Muscle layer of duodenum (tissue), 2 donors: ENCODE measurements around the gene TMEM130.
"Not testable (repeated sequence)": the region's sequence is repeated elsewhere in the genome, so short reads cannot be mapped to it uniquely, and the experiment has no call there.

Experiments used
- H3K27ac ChIP-seq: one replicate; pipeline ENCODE4 v1.7.0; 2013; ENCODE audit warnings: mild to moderate bottlenecking, low read length
- H3K27me3 ChIP-seq: one replicate; pipeline ENCODE4 v1.7.0; 2013; ENCODE audit warnings: low read depth, mild to moderate bottlenecking, control low read depth, low read length
- H3K36me3 ChIP-seq, 2 donors: one replicate each; pipeline ENCODE4 v1.7.0; 2013; ENCODE audit warnings: low read length in 2 of 2, control low read depth in 1 of 2, mild to moderate bottlenecking in 1 of 2; ENCODE audit not compliant: insufficient read depth in 2 of 2, control insufficient read depth in 1 of 2
- H3K4me1 ChIP-seq, 2 donors: one replicate each; pipeline ENCODE4 v1.7.0; 2013; ENCODE audit warnings: low read length in 2 of 2, mild to moderate bottlenecking in 2 of 2, control low read depth in 1 of 2, moderate library complexity in 1 of 2; ENCODE audit not compliant: insufficient read depth in 2 of 2, control insufficient read depth in 1 of 2
- H3K4me3 ChIP-seq, 2 donors: one replicate each; pipeline ENCODE4 v1.7.0; 2013; ENCODE audit warnings: low read length in 2 of 2, low read depth in 1 of 2, mild to moderate bottlenecking in 1 of 2
- H3K9me3 ChIP-seq, 2 donors: one replicate each; pipeline ENCODE4 v1.7.0; 2013; ENCODE audit warnings: low read length in 2 of 2, control low read depth in 1 of 2, mild to moderate bottlenecking in 1 of 2; ENCODE audit not compliant: control insufficient read depth in 1 of 2
- donor health status: healthy.

Gene TMEM130

DNA sequence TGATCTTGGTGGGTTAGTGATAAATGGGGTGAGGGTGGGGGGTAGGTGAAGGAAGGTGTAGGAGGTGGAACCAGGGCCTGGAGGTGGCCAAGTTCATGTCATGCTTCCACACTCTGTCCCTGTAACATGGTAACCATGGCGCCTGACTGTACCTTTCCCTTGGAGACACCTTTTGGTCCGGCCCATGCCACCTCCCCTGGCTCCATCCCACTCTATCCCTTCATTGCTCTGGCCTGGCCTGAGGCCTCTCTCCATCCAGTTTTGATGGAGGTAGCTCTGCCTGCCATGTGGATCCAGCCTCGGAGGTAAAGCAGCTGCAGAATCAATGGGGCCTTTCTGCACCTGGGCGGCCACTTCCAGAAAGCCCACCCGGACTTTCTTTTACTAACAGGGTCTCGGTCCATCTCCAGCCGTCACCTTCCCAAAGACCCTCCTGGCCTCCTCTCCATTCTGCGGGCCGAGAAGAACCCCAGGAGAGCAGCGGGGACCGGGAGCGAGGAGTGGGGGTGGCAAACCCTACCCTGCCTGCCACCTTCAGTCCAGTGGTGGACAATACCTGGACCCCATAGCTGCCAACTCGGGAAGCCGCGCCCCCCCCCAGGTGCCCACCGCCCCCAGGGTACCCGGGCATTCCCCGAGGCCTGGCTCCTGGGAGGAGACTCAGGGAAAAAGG is 8.0 kb upstream of the TMEM130 start:
- Histone ChIP-seq H3K36me3 (peaks cover 8 to 19% of the 10 kb centered on the region in 2 donors), H3K9me3 (no peaks in the 10 kb centered on the region), H3K27me3 (no peaks in the 10 kb centered on the region), H3K4me1 (peaks cover 5 to 17% of the 10 kb centered on the region in 2 donors), H3K4me3 (peak overlapping the region; percentile 42 to 96), H3K27ac (no peak overlapping the region)

DNA sequence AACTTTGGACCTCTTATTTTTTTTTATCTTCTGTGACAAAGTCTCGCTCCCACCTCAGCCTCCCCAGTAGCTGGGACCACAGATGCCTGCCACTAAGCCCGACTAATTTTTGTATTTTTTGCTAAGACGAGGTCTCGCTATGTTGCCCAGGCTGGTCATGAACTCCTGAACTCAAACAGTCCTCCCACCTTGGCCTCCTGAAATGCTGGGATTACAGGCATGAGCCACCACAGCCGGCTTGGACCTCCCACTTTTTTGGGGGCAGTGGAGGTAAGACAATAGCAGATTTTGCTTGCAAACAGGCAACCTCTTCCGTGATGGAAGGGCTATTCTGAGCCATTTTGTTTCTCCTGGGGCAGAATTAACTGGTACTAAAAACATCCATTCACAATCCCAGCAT is 7.3 kb upstream of the TMEM130 start:
- no peaks in the 10 kb centered on the region for H3K27me3 ChIP-seq
- no peak overlapping the region for H3K4me3 ChIP-seq
- H3K36me3 ChIP-seq: peaks cover 7 to 12% of the 10 kb centered on the region in 2 donors
- H3K4me1 ChIP-seq: peaks cover 5 to 17% of the 10 kb centered on the region in 2 donors
- H3K9me3 ChIP-seq: no peaks in the 10 kb centered on the region
- H3K27ac ChIP-seq: no peak overlapping the region

DNA sequence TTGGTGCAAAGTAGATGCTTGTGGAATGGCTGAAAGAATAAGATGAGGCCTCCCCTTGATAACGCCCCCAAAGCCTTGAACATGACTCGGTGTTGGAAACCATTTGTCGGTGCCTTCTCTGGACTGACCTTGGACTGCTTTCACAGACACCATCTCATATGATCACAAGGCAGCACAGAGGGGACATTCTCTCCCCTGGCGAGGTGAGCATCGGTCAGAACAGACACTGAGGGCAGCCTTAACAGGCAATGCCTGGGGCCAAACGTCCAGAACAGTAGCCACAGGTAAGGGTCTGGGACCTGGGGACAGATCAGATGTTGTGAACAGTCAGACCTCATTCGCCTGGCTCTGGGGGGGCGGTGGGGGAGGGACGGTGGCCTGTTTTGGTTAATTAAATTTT is 5.7 kb upstream of the TMEM130 start:
- no peak overlapping the region for H3K4me3 ChIP-seq
- no peaks in the 10 kb centered on the region for H3K27me3 ChIP-seq
- H3K36me3 ChIP-seq: no peaks in the 10 kb centered on the region
- no peak overlapping the region for H3K27ac ChIP-seq
- peaks cover 5 to 22% of the 10 kb centered on the region in 2 donors for H3K4me1 ChIP-seq
- no peaks in the 10 kb centered on the region for H3K9me3 ChIP-seq

DNA sequence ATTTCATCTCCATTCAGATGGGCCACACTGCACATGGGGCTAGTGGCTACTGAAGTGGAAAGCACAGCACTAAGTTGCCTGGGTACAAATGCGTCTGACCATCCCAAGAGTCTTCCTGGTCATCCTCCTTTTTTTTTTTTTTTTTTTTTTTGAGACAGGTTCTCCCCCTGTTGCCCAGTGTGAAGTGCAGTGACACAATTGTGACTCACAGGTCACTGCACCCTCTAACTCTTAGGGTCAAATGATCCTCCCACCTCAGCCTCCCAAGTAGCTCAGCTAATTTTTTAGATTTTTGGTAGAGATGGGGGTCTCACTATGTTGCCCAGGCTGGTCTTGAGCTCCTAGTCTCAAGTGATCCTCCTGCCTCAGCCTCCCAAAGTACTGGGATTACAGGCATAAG is 5.1 kb upstream of the TMEM130 start:
- Histone ChIP-seq H3K27me3 (no peaks in the 10 kb centered on the region), H3K4me1 (peaks cover 5 to 21% of the 10 kb centered on the region in 2 donors)

DNA sequence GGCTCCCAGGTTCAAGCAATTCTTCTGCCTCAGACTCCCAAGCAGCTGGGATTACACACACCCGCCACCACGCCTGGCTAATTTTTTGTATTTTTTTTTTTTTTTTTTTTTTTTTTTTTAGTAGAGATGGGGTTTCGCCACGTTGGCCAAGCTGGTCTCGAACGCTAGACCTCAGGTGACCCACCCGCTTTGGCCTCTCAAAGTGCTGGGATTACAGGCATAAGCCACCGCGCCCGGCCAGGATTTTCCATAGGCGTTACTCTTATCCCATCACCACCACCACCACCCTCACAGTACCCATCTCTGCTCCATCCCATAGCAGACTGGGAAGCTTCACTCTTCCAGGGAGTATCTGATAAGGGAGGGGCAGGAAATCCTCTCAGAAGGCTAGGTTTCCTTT is 3.8 kb upstream of the TMEM130 start:
- H3K27me3 ChIP-seq, H3K9me3 ChIP-seq, H3K27ac ChIP-seq, H3K36me3 ChIP-seq, H3K4me3 ChIP-seq: not testable (repeated sequence)
- H3K4me1 ChIP-seq: peaks cover 0 to 22% of the 10 kb centered on the region in 2 donors

More for the DNA sequence above, 5.1 kb upstream of the TMEM130 start:
- Histone ChIP-seq H3K27ac (no peak overlapping the region), H3K4me3 (no peak overlapping the region), H3K36me3 (no peaks in the 10 kb centered on the region), H3K9me3 (no peaks in the 10 kb centered on the region)

DNA sequence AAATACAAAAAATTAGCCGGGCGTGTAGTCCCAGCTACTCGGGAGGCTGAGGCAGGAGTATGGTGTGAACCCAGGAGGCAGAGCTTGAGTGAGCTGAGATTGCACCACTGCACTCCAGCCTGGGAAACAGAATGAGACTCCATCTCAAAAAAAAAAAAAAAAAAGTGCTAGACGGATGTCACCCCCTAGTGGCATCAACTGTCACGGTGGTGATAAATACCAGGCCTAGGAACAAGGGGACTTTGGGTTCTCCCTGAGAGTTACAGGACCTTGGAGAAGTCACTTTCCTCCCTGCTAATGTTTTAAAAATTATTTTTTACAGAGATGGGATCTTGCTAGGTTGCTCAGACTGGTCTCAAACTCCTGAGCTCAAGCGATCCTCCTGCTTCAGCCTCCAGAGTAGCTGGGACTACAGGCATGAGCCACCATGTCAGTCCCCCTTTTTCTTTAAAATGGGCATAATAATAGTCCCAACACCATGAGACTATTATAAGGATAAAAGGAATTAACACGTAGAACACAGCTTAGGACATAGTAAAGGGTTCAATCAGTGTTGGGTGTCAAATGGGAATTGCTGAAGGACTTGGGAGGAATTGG is 2.6 kb upstream of the TMEM130 start:
- H3K4me1 ChIP-seq: peaks cover 0 to 16% of the 10 kb centered on the region in 2 donors
- H3K36me3 ChIP-seq: no peaks in the 10 kb centered on the region
- H3K9me3 ChIP-seq: no peaks in the 10 kb centered on the region
- H3K27me3 ChIP-seq: no peaks in the 10 kb centered on the region
- H3K4me3 ChIP-seq: no peak overlapping the region
- no peak overlapping the region for H3K27ac ChIP-seq

DNA sequence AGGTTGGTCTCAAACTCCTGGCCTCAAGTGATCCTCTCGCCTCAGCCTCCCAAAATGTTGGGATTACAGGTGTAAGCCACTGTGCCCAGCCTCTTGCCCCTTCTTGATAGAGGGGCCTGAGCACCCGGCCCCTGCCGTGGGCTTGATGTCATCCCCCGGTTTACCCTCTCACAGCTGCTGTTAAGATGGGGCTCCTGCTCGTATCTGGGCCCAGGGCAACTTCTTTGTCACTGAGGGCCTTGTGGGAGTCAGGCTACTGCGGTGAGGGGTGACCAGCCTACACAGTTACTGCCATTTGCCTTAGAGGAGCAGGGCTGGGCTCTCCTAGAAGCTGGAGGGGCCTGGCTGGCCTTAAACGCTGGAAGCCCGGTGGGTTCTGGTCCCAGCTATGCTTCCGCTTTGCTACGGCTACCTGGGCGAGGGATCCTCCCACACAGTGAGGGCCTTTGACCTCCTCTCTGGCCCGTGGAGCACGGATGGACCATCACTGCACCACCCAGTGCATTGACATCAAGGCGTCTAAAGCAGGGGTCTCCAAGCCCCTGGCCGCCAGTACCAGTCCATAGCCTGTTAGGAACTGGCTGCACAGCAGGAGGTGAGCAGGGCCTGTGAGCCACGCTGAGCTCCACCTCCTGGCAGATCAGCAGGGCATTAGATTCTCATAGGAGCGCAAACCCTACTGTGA is 1.1 kb upstream of the TMEM130 start:
- Histone ChIP-seq H3K4me1 (peaks cover 0 to 16% of the 10 kb centered on the region in 2 donors), H3K27ac (no peak overlapping the region), H3K9me3 (no peaks in the 10 kb centered on the region), H3K36me3 (no peaks in the 10 kb centered on the region), H3K27me3 (no peaks in the 10 kb centered on the region), H3K4me3 (peak overlapping the region in 1 of 2 donors; percentile 60)

DNA sequence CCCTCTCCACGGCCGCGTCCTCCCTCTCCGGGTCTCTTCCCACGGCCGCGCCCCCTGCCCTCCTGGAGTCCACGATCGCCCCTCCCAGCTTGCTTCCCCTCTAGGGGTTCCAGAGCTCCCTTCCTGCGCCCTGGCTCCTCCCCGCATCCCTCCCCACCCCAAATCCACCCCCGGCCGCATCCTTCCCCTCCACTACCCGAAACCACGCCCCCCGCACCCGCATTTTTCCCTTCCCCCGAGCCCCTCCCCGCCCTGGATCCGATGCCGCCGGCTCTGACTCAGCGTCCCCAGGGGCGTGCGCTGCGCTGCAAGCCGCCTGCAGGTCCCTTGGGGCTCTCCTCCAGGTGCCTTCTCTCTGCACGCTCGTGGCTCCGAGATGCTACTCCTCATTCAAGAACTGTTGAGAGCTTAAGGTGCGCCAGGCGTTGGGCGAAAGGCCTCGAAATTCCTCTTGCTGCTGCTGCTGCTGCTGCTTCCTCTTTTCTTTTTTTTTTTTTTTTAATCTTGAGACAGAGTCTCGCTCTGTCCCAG is 372 bp upstream of the TMEM130 start:
- peaks cover 0 to 16% of the 10 kb centered on the region in 2 donors for H3K4me1 ChIP-seq
- no peaks in the 10 kb centered on the region for H3K27me3 ChIP-seq
- H3K4me3 ChIP-seq: peak overlapping the region in 1 of 2 donors; percentile 60
- H3K27ac ChIP-seq: no peak overlapping the region
- no peaks in the 10 kb centered on the region for H3K9me3 ChIP-seq
- no peaks in the 10 kb centered on the region for H3K36me3 ChIP-seq

DNA sequence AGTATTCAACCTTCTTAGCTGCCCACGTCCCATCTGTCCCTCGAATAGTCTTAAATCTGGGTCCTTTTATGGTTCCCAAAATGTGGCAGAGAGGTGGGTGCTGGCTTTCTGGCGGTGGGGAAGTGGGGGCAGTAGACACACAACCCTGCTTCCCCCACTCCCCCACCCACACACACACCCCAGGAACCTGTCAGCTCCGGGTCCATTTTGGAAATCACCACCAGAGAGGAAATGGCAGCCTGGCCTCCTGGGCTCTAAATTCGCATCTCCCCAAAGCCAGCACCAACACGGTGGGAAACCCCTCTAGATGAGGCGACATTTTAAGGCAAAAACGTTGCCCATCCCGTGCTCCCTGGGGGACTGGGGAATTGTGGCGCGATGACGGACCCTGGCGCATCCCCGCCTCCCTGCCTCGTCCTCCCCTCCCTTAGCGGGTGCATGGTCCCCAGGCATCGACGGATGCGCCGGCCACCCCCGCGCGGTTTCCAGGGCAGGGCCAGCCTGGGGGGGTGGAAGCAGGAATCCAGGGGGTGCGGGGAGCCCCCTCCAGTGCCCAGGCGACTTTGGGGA is 702 bp downstream of the TMEM130 start:
- H3K27me3 ChIP-seq: no peaks in the 10 kb centered on the region
- peak overlapping the region in 1 of 2 donors; percentile 60 for H3K4me3 ChIP-seq
- H3K36me3 ChIP-seq: no peaks in the 10 kb centered on the region
- H3K4me1 ChIP-seq: peaks cover 0 to 16% of the 10 kb centered on the region in 2 donors
- no peaks in the 10 kb centered on the region for H3K9me3 ChIP-seq
- no peak overlapping the region for H3K27ac ChIP-seq

DNA sequence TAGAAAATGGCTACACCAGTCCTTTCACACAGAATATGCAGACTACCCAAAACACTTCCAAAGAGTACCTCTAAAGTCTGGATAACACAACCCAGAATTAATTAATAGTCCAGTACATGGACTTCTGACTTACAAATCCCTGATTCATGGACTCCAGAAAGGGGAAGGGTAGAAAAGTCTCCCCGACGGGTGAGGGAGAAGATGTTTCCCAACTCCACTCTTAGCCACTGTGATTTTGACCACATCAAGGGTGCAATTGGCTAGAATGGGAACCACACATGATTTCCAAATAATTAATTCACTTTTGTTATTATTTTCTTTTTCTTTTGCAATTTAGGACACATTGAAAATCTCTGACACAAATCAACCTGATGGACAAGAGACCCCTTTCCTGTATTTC is 1.4 kb downstream of the TMEM130 start:
- Histone ChIP-seq H3K36me3 (no peaks in the 10 kb centered on the region), H3K4me1 (peaks cover 0 to 16% of the 10 kb centered on the region in 2 donors), H3K27ac (no peak overlapping the region), H3K4me3 (no peak overlapping the region), H3K27me3 (no peaks in the 10 kb centered on the region), H3K9me3 (no peaks in the 10 kb centered on the region)

DNA sequence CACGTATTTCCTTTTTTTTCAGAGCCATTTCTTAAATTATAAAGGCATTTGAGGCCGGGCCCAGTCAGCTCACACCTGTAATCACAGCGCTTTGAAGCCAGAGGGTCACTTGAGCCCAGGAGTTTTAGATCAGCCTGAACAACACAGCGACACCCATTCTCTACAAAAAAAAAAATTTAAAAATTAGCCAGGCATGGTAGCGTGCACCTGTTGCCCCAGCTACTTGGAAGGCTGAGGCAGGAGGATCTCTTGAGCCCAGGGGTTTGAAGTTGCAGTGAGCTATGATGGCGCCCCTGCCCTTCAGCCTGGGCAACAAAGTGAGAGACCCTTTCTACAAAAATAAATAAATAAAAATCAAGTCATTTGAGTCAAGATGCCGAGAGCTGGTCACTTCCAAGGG is 3.0 kb downstream of the TMEM130 start:
- Histone ChIP-seq H3K36me3 (no peaks in the 10 kb centered on the region), H3K27ac (no peak overlapping the region), H3K9me3 (no peaks in the 10 kb centered on the region), H3K27me3 (no peaks in the 10 kb centered on the region), H3K4me1 (peaks cover 0 to 16% of the 10 kb centered on the region in 2 donors), H3K4me3 (no peak overlapping the region)
